Measurements from ENCODE around the gene NR2F2. TPM values are rescaled to one million over a fixed set of nuclear protein-coding genes. Genes with fewer than 3 reads are reported as not detected.
A peak's percentile ranks its signal among the peaks of the same experiment; 100 is the strongest.

The NR2F2 gene
- total RNA-seq, 6 donors from 2014 or later = 10.8 to 64.7 (median 30.1) TPM

DNA sequence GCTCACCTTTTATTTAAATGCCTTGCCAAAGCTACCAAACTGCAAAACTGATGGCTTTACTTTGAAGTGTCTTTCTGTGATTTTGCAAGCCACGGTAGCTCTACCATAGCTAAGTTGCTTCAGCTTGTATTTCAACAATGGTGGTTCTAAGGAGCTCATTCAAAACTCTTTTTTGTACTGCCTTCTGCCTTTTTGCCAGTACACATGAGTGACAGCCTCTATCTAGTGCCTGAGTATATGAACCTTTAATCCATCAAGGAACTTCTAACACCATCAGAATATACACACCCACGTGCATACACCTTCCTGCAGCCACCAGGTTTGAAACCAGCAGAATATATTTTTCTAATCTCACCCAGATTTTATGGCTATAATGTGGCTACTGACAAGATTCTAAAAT, 10.4 kb upstream of the NR2F2 start:
- no peak for DNase-seq
- Histone ChIP-seq H3K4me1 (peaks cover under 1 to 17% (median 7%) of the 10 kb centered on the region in 4 donors), H3K27ac (peak overlapping the region in 1 of 4 donors; percentile 93), H3K27me3 (peaks cover 0 to 16% (median 2%) of the 10 kb centered on the region in 4 donors), H3K9me3 (no peaks in the 10 kb centered on the region), H3K4me3 (peak overlapping the region in 1 of 4 donors; percentile 2), H3K36me3 (no peaks in the 10 kb centered on the region)
- no peak for ATAC-seq (ENCODE audit: low FRiP score in 2 of 2)
- WGBS, 2 donors = 63 to 72% methylated on average over 2 of the region's 2 CpGs
- TF ChIP-seq POLR2A (IDR thresholded peaks at IDR 0.05) = no peak
- TF ChIP-seq EP300 (IDR thresholded peaks at IDR 0.05) = no peak
- TF ChIP-seq, protein P1, sequence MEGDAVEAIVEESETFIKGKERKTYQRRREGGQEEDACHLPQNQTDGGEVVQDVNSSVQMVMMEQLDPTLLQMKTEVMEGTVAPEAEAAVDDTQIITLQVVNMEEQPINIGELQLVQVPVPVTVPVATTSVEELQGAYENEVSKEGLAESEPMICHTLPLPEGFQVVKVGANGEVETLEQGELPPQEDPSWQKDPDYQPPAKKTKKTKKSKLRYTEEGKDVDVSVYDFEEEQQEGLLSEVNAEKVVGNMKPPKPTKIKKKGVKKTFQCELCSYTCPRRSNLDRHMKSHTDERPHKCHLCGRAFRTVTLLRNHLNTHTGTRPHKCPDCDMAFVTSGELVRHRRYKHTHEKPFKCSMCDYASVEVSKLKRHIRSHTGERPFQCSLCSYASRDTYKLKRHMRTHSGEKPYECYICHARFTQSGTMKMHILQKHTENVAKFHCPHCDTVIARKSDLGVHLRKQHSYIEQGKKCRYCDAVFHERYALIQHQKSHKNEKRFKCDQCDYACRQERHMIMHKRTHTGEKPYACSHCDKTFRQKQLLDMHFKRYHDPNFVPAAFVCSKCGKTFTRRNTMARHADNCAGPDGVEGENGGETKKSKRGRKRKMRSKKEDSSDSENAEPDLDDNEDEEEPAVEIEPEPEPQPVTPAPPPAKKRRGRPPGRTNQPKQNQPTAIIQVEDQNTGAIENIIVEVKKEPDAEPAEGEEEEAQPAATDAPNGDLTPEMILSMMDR (IDR thresholded peaks at IDR 0.05) = no peak
- TF ChIP-seq POLR2AphosphoS5 (IDR thresholded peaks at IDR 0.05) = no peak

DNA sequence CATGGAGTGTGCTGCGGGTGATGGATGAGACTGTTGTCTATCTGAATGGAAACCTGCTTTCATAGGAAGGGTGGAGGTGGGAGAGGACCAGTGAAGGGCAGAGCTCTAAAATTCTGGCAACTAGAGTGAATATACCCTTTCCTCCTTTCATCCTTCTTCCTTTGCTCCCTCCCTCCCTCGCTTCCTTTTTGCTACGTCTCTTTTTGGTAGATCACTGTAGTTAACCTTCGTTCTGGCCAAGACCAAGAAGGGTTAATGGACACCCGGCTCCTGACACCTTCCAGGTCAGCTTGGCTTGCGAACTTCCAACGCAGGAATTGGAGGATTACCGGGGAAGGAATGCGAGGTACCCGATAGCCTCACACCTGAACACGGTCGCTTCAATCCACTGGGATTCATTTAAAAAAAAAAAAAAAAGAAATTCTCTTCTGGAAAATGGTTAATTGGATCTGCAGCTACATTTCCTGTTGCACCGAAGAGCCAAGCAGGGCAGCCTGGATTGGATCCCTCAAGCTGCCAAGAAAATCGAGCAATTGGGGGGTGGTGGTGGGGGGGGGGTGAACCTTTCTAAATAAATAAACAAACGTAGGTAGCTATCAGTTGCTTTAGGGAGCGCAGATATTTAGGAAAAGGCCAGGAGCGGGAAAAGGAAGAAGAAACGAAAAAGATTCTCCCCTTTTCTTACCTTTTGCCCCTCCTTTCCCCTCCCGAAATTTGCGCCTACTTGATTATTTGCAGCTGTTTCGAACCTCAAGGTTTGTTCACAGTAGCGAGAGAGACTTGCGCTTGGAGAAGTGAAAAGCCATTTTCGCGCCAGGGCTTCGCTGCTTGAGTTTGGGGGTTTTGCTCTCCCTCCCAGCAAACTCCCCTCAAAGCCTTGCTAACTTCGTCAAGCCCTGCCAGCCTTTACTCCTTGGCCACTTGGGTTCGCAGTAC, 9.5 kb upstream of the NR2F2 start:
- TF ChIP-seq, protein P1 (IDR thresholded peaks at IDR 0.05) = no peak
- TF ChIP-seq POLR2AphosphoS5 (IDR thresholded peaks at IDR 0.05) (no peak), POLR2A (IDR thresholded peaks at IDR 0.05) (no peak), EP300 (IDR thresholded peaks at IDR 0.05) (no peak)
- Histone ChIP-seq H3K9me3 (no peaks in the 10 kb centered on the region), H3K4me3 (peak overlapping the region; percentile 23 to 52 (median 37)), H3K27ac (peak overlapping the region; percentile 78 to 93 (median 91)), H3K4me1 (peaks cover 0 to 17% (median 7%) of the 10 kb centered on the region in 4 donors), H3K27me3 (peaks cover 0 to 19% (median 2%) of the 10 kb centered on the region in 4 donors), H3K36me3 (no peaks in the 10 kb centered on the region)
- ATAC-seq (ENCODE audit: low FRiP score in 2 of 2) = no peak
- WGBS, 2 donors = 17 to 28% methylated on average over 28 of the region's 28 CpGs
- DNase-seq = no peak

DNA sequence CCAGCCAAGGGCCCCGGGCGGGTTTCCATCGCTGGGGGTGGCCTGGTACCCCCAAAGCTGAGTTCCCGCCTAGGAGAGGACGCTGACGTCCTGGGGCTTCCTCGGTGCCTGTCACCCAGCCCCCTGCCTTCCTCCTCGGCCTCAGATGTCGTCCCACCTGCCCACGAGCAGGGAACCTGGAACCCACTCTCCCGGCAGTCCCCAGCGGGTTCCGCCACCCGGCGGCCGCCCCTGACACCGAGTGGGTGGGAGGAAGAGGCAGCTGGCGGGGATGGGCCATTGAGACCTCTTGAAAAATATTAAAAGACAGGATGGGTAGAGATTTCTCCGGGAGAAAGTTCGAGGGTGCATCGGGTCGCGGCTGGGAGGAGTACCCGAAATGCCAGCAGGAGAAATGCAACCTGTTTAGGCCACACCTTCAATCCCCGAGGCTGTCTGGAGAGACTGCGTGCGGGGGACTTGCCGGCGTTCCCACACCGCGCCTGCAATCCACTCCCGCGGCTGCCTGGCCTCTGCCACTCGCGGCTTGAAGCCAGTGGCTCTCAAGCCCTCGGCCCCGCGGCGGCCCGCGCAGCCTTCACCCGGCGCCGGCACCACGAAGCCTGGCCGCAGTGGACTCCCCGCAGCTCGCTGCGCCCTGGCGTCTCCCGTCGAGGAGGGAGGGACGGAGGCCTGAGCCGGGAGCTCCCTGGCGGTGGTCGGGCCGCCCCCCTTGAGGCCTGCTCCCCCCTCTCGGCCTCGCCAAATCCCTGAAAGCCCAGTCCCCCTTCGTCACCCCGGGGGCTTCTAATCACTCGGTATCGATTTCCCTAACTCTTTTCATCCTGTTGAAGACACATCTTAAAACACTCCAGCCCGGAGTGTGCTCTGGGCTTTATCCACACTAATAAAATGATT, 8.6 kb upstream of the NR2F2 start:
- ATAC-seq (ENCODE audit: low FRiP score in 2 of 2) (peak; percentile 23 to 70), DNase-seq (peak in 1 of 2 donors; percentile 90)
- peak overlapping the region; percentile 78 to 93 (median 91) for H3K27ac ChIP-seq
- H3K36me3 ChIP-seq = no peaks in the 10 kb centered on the region
- peak overlapping the region; percentile 23 to 52 (median 37) for H3K4me3 ChIP-seq
- H3K9me3 ChIP-seq = no peaks in the 10 kb centered on the region
- TF ChIP-seq POLR2A (IDR thresholded peaks at IDR 0.05) = no peak
- no peak for TF ChIP-seq EP300 (IDR thresholded peaks at IDR 0.05)
- TF ChIP-seq POLR2AphosphoS5 (IDR thresholded peaks at IDR 0.05) = no peak
- TF ChIP-seq, protein P1 (IDR thresholded peaks at IDR 0.05) = peak in 1 of 6 experiments; percentile 14
- H3K4me1 ChIP-seq = peaks cover 0 to 26% (median 9%) of the 10 kb centered on the region in 4 donors
- H3K27me3 ChIP-seq = peaks cover 0 to 24% (median 2%) of the 10 kb centered on the region in 4 donors
- 3 to 7% methylated on average over 20 to 47 of the region's 64 CpGs for WGBS, 2 donors

DNA sequence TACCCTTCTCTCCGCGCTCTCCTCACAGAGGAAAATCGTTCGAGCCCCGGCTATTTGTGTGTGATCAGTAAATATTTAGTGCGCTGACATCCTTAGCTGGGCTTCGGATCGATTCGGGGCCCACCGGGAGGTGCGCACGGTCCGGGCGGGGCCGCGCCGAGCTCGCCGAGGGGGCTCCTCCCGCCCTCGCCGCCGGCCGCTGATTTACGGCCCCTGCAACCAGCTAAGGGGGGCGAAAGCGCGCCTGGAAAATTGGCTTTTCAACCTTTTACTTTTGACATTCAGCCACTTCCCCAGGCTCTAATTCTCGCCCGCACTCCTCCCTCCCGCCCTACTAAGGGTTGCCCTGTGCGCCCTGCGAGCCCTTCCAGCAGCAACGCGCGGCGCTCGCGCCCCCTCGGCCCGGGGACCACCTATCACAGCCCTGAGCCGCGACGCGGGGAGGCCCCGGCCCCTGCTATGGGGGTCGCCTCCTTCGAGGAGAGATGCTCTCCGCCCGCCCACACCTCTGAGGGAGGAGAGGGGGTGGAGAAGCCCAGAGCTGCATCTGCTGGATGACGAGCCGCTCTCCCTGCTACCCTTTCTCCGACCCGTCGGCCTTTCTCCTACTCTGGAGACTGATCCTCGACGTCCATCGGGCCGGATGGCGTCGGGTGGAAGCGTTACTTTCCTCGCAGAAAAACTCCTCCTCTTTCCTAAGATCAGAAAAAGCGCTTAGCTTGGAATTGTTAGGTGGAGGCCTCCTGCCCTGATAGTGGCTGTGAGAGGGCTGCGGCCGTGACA, 7.8 kb upstream of the NR2F2 start:
- TF ChIP-seq POLR2A (IDR thresholded peaks at IDR 0.05) = no peak
- TF ChIP-seq EP300 (IDR thresholded peaks at IDR 0.05) = no peak
- no peak for TF ChIP-seq POLR2AphosphoS5 (IDR thresholded peaks at IDR 0.05)
- TF ChIP-seq, protein P1 (IDR thresholded peaks at IDR 0.05) = no peak
- Histone ChIP-seq H3K27me3 (peaks cover 0 to 24% (median 2%) of the 10 kb centered on the region in 4 donors), H3K4me1 (peaks cover 0 to 27% (median 9%) of the 10 kb centered on the region in 4 donors), H3K9me3 (no peaks in the 10 kb centered on the region), H3K36me3 (no peaks in the 10 kb centered on the region), H3K4me3 (peak overlapping the region in 3 of 4 donors; percentile 23 to 52 (median 49)), H3K27ac (peak overlapping the region; percentile 78 to 93 (median 91))
- peak; percentile 34 to 39 for ATAC-seq (ENCODE audit: low FRiP score in 2 of 2)
- peak in 1 of 2 donors; percentile 87 for DNase-seq
- 35 to 39% methylated on average over 39 to 61 of the region's 66 CpGs for WGBS, 2 donors
